K562 (cell line): ENCODE data around the gene ARHGAP8. TPM values are rescaled to one million over a fixed set of nuclear protein-coding genes. Genes with fewer than 3 reads are reported as not detected.
"Not testable (repeated sequence)": the region's sequence is repeated elsewhere in the genome, so short reads cannot be mapped to it uniquely, and the experiment has no call there.

Experiments used
- ATAC-seq: fragments of 200-7000 bp; cut with Tn5 transposase; 3 replicates; pipeline ENCODE4 v1.9.1; 2020; ENCODE audit warnings: moderate library complexity
- BruUV-seq: library from RNA; stranded (reverse); fragments of 400-500 nt; replicated peaks from 2 replicates; lab custom pipeline; 2021; lab: Mats Ljungman, UMichigan
- CTCF ChIA-PET: fragments of 300-600 bp; formaldehyde crosslinking; extraction: SDS; loops from one replicate; lab custom pipeline; 2021; ENCODE audit warnings: low intra/inter-chr PET ratio; lab: Yijun Ruan, JAX
- POLR2A ChIA-PET: fragments of 300-600, 350-650 bp; sonication (Branson Sonifier 250); formaldehyde crosslinking; extraction: SDS; loops from one replicate; lab custom pipeline; 2021; ENCODE audit warnings: antibody characterized with exemption, inconsistent platforms; lab: Yijun Ruan, JAX
- DNase-seq, 4 experiments: peaks; one replicate each; pipeline versions ENCODE4 v3.0.0 to v3.0.0-alpha.2; 2011 to 2018; ENCODE audit warnings: low spot score in 3 of 4, mixed read lengths in 3 of 4; ENCODE audit errors: extremely low read depth in 1 of 4
- FAIRE-seq: peaks from 2 replicates; lab custom pipeline; 2011; peaks lifted over from hg19 to GRCh38; lab: Jason Lieb, UNC
- H2AFZ ChIP-seq: 2 replicates; pipeline ENCODE4 v1.6.0; 2011; ENCODE audit warnings: low read depth, low read length, control low read depth, inconsistent platforms
- H3K27ac ChIP-seq: fragments of 200-600 bp; 3 replicates; pipeline ENCODE4 v1.8.0; 2011; ENCODE audit warnings: low read depth, mild to moderate bottlenecking, control low read depth, inconsistent platforms, low read length, moderate library complexity, mixed read lengths; ENCODE audit errors: extremely low read depth
- H3K27me3 ChIP-seq, 2 experiments: fragments of 300-600 bp in 1 of 2; 2 replicates in 1 of 2; 3 replicates in 1 of 2; pipeline versions ENCODE4 v1.6.0 to v1.8.0; 2011; ENCODE audit warnings: inconsistent platforms in 2 of 2, low read length in 2 of 2, mild to moderate bottlenecking in 1 of 2, mixed read lengths in 1 of 2, moderate library complexity in 1 of 2; ENCODE audit not compliant: control insufficient read depth in 2 of 2, insufficient read depth in 2 of 2
- H3K36me3 ChIP-seq: fragments of 300-600 bp; 3 replicates; pipeline ENCODE4 v1.8.0; 2011; ENCODE audit warnings: mild to moderate bottlenecking, low read length, inconsistent platforms; ENCODE audit not compliant: control insufficient read depth, insufficient read depth
- H3K4me1 ChIP-seq, 2 experiments: fragments of 200-600 bp in 1 of 2; replicated peaks in 1 of 2; 2 replicates in 1 of 2; 3 replicates in 1 of 2; pipeline versions ENCODE4 v1.5.1 to v1.8.0; 2011; ENCODE audit warnings: inconsistent platforms in 2 of 2, low read length in 2 of 2, mild to moderate bottlenecking in 1 of 2, mixed read lengths in 1 of 2, moderate library complexity in 1 of 2; ENCODE audit not compliant: control insufficient read depth in 2 of 2, insufficient read depth in 2 of 2
- H3K4me2 ChIP-seq: 2 replicates; pipeline ENCODE4 v1.6.1; 2011; ENCODE audit warnings: low read length, control low read depth, inconsistent platforms, mixed read lengths; ENCODE audit not compliant: insufficient read depth
- H3K4me3 ChIP-seq: fragments of 200-600 bp; sonication (generic), shearing (Covaris generic); 2 replicates; pipeline ENCODE4 v1.5.1; 2016; ENCODE audit warnings: control low read depth, inconsistent platforms
- H3K79me2 ChIP-seq: fragments of 200-600 bp; 3 replicates; pipeline ENCODE4 v1.8.0; 2011; ENCODE audit warnings: low read length, inconsistent platforms; ENCODE audit not compliant: control insufficient read depth, insufficient read depth
- H3K9ac ChIP-seq, 2 experiments: 2 replicates each; pipeline versions ENCODE4 v1.6.0 to v1.6.1; 2011; ENCODE audit warnings: low read depth in 2 of 2, low read length in 2 of 2, control low read depth in 1 of 2, inconsistent platforms in 1 of 2, mild to moderate bottlenecking in 1 of 2, mixed read lengths in 1 of 2; ENCODE audit not compliant: insufficient read depth in 1 of 2
- H3K9me1 ChIP-seq: one replicate; pipeline ENCODE4 v1.6.0; 2011; ENCODE audit warnings: inconsistent platforms, mild to moderate bottlenecking, low read length, moderate library complexity; ENCODE audit not compliant: control insufficient read depth, insufficient read depth
- H3K9me3 ChIP-seq: replicated peaks from 2 replicates; pipeline ENCODE4 v1.5.1; 2011; ENCODE audit warnings: low read depth, low read length, inconsistent platforms; ENCODE audit not compliant: control insufficient read depth, insufficient read depth
- H4K20me1 ChIP-seq: replicated peaks from 2 replicates; pipeline ENCODE4 v1.6.1; 2011; ENCODE audit warnings: low read length, inconsistent platforms, mixed read lengths; ENCODE audit not compliant: control insufficient read depth, insufficient read depth
- ERF ChIP-seq: fragments of 450-650 bp; formaldehyde crosslinking; IDR thresholded peaks from 2 replicates; pipeline ENCODE4 v1.4.0; 2020; ENCODE audit warnings: mild to moderate bottlenecking, mixed read lengths
- HSF4 ChIP-seq: fragments of 250-450 bp; sonication (Bioruptor Pico); IDR thresholded peaks from 2 replicates; pipeline ENCODE4 v2.1.2; 2022; ENCODE audit warnings: mild to moderate bottlenecking, moderate library complexity, borderline replicate concordance
- KAT8 ChIP-seq: fragments of 450-650 bp; IDR thresholded peaks from 2 replicates; pipeline ENCODE4 v1.6.1; 2016; ENCODE audit warnings: low read depth, mild to moderate bottlenecking
- PATZ1 ChIP-seq: fragments of 250-450 bp; sonication (Bioruptor Pico); IDR thresholded peaks from 2 replicates; pipeline ENCODE4 v1.5.0; 2020; ENCODE audit warnings: mild to moderate bottlenecking, borderline replicate concordance
- PML ChIP-seq: IDR thresholded peaks from 2 replicates; pipeline ENCODE4 v1.6.1; 2012; ENCODE audit warnings: low read length, inconsistent platforms
- ZHX1 ChIP-seq: fragments of 150-350 bp; conservative IDR thresholded peaks from 2 replicates; pipeline ENCODE4 v1.6.1; 2014; ENCODE audit warnings: low read length
- ZNF175 ChIP-seq: fragments of 200-800 bp; sonication (Bioruptor generic); IDR thresholded peaks from 2 replicates; pipeline ENCODE4 v1.6.1; 2016; ENCODE audit warnings: low read depth, mild to moderate bottlenecking, missing genetic modification characterization, missing compliant biosample characterization
- WGBS: fragments of 100-300 bp; shearing (Covaris generic); methylation state at CpG from one replicate; pipeline ENCODE4 v1.1.6; 2016; ENCODE audit warnings: low coverage, mixed read lengths; ENCODE audit not compliant: insufficient coverage; ENCODE audit errors: missing lambda C conversion rate; 5-methylcytosine and 5-hydroxymethylcytosine counted together
- in situ Hi-C: fragments of 300-500 bp; cut with MboI; formaldehyde crosslinking; loops from 4 replicates; pipeline ENCODE4 v1.15.0; 2018; ENCODE audit warnings: inconsistent platforms, mixed read lengths
- intact Hi-C: fragments of 100-400 bp; cut with micrococcal nuclease; formaldehyde crosslinking; loops from 2 replicates; pipeline ENCODE4 v1.14.2; 2022
- polyA plus RNA-seq, 8 experiments: library from polyadenylated mRNA; depleted of rRNA in 4 of 8; stranded (reverse) in 5 of 8; unstranded in 3 of 8; fragments of >200 nt; fragmentation: Nextera tagmentation in 2 of 8; fragmentation: Illumina TruSeq in 1 of 8; extraction: Ambion mirVana in 2 of 8; extraction: Trizol in 1 of 8; gene quantifications; 2 replicates each; pipeline versions ENCODE4 v1.2.1 to v1.2.3, GENCODE V29; 2011 to 2014; ENCODE audit warnings: inconsistent platforms in 1 of 8, missing spikeins in 1 of 8
- total RNA-seq, 7 experiments: library from RNA; depleted of rRNA in 6 of 7; stranded (reverse); fragments of >200 nt in 6 of 7; fragmentation: Illumina TruSeq in 2 of 7; extraction: Trizol in 2 of 7; gene quantifications; 2 replicates each; pipeline versions ENCODE4 v1.2.1 to v1.2.3, GENCODE V29; 2011 to 2021; ENCODE audit warnings: low replicate concordance in 1 of 7

ARHGAP8 gene
- total and polyA plus RNA-seq, 9 of the 15 experiments (the other 6 are each of a cell fraction or from before 2014, with no cell fraction given): 0.15 to 2.2 (median 0.62) TPM

- DNase-seq, in situ Hi-C loops, intact Hi-C loops, H4K20me1 ChIP-seq, H3K9ac ChIP-seq, H3K4me2 ChIP-seq, ATAC-seq, H3K36me3 ChIP-seq, CTCF ChIA-PET, H3K4me1 ChIP-seq, FAIRE-seq, H3K9me3 ChIP-seq, H3K4me3 ChIP-seq, H3K27ac ChIP-seq, H3K79me2 ChIP-seq, H3K9me1 ChIP-seq, H2AFZ ChIP-seq, BruUV-seq: not testable (repeated sequence)
- WGBS: 0% methylated on average over 5 of the region's 7 CpGs
- POLR2A ChIA-PET: interaction anchor here (0.8 kb wide), 1 partner anchor 11 kb away, joined by 3 read pairs; no protein-coding TSS in a partner anchor
- H3K27me3 ChIP-seq: peaks cover 0 to 11% of the 10 kb centered on the region in 2 experiments; a peak in 2 of 5 replicates
These were observed 106.4 kb downstream of the ARHGAP8 start for GRCh38 chr22:44858819-44859218.

GRCh38 chr22:44859641-44860040, 107.3 kb downstream of the ARHGAP8 start:
- Histone ChIP-seq H3K9me1 (no peaks in the 10 kb centered on the region), H3K9ac (no peak overlapping the region), H3K27me3 (peaks cover 0 to 11% of the 10 kb centered on the region in 2 experiments; a peak in 2 of 5 replicates), H2AFZ (no peak overlapping the region), H3K79me2 (no peaks in the 10 kb centered on the region), H3K27ac (no peak overlapping the region), H3K4me2 (no peak overlapping the region), H3K36me3 (no peaks in the 10 kb centered on the region), H3K4me1 (no peaks in the 10 kb centered on the region), H4K20me1 (no peaks in the 10 kb centered on the region), H3K4me3 (no peak overlapping the region), H3K9me3 (no peaks in the 10 kb centered on the region)
- BruUV-seq: no TSS peak
- WGBS: 2% methylated on average over 11 of the region's 13 CpGs
- DNase-seq: no peak
- intact Hi-C loops (no loop called here), in situ Hi-C loops (no loop called here)
- CTCF ChIA-PET: no interaction called here
- no peak for ATAC-seq
- FAIRE-seq: no peak
- POLR2A ChIA-PET: interaction anchor here (0.8 kb wide), 1 partner anchor 10 kb away, joined by 3 read pairs; no protein-coding TSS in a partner anchor
- TF ChIP-seq KAT8: no peak
- TF ChIP-seq ERF (CRISPR knock-in tag): no peak
- TF ChIP-seq HSF4 (CRISPR knock-in tag): no peak
- no peak for TF ChIP-seq ZHX1
- no peak for TF ChIP-seq PML
- no peak for TF ChIP-seq PATZ1 (CRISPR knock-in tag)
- TF ChIP-seq ZNF175: no peak
